HT-29 (cell line): ENCODE data around the gene LTB. TPM values are rescaled to one million over a fixed set of nuclear protein-coding genes. Genes with fewer than 3 reads are reported as not detected.

Source experiments
- DNase-seq: peaks from one replicate; pipeline ENCODE4 v3.0.0-alpha.2; 2015; ENCODE audit warnings: low spot score
- total RNA-seq: library from RNA; depleted of rRNA; stranded (reverse); fragments of >200 nt; shearing (Covaris generic); gene quantifications from 2 replicates; pipeline ENCODE4 v1.2.3, GENCODE V29; 2014

Gene LTB
- total RNA-seq, 1 experiment from 2014 or later = not detected

GRCh38 chr6:31551371-31551770 lies 30.9 kb downstream of the LTB start:
- DNase-seq = peak; percentile 52

- no peak for DNase-seq
These were observed 33.7 kb downstream of the LTB start for GRCh38 chr6:31548544-31548873.

- DNase-seq = no peak
These were observed 34.3 kb downstream of the LTB start for GRCh38 chr6:31547727-31548543.

GRCh38 chr6:31546958-31547726 lies 35.1 kb downstream of the LTB start, which contains the start of gene NFKBIL1:
TSS of gene NFKBIL1 (plus strand) at chr6:31547608. CDS start at chr6:31547695, 87 bp downstream.
- peak; percentile 95 for DNase-seq

GRCh38 chr6:31546339-31546957 lies 35.8 kb downstream of the LTB start, which contains the start of gene ATP6V1G2:
TSS of gene ATP6V1G2 (minus strand) at chr6:31546608. CDS start at chr6:31546559, 49 bp downstream.
- DNase-seq = peak; percentile 91

- DNase-seq = no peak
These were observed 36.9 kb downstream of the LTB start for GRCh38 chr6:31545291-31545690.

- DNase-seq = no peak
These were observed 37.5 kb downstream of the LTB start for GRCh38 chr6:31544676-31545075.

- DNase-seq = no peak
These were observed 38.6 kb downstream of the LTB start for GRCh38 chr6:31543639-31544038.

- peak; percentile 97 for DNase-seq
These were observed 40.3 kb downstream of the LTB start, which contains the start of gene DDX39B for GRCh38 chr6:31541658-31542521. TSS of gene DDX39B (minus strand) at chr6:31542003. CDS start at chr6:31540532, 1,471 bp downstream.

GRCh38 chr6:31541059-31541657 lies 41.1 kb downstream of the LTB start:
- no peak for DNase-seq

GRCh38 chr6:31540640-31541039 lies 41.6 kb downstream of the LTB start:
- DNase-seq = no peak

- no peak for DNase-seq
These were observed 43.3 kb downstream of the LTB start for GRCh38 chr6:31538805-31539400.

- DNase-seq = no peak
These were observed 46.5 kb downstream of the LTB start for GRCh38 chr6:31535538-31536324.

GRCh38 chr6:31534521-31535040 lies 47.6 kb downstream of the LTB start:
- DNase-seq = no peak

GRCh38 chr6:31534011-31534410 lies 48.2 kb downstream of the LTB start:
- DNase-seq = no peak

GRCh38 chr6:31533455-31533841 lies 48.8 kb downstream of the LTB start:
- DNase-seq = no peak

- DNase-seq = no peak
These were observed 49.4 kb downstream of the LTB start for GRCh38 chr6:31532644-31533454.
